ENCODE measurements around the gene KIAA0825.

DNA sequence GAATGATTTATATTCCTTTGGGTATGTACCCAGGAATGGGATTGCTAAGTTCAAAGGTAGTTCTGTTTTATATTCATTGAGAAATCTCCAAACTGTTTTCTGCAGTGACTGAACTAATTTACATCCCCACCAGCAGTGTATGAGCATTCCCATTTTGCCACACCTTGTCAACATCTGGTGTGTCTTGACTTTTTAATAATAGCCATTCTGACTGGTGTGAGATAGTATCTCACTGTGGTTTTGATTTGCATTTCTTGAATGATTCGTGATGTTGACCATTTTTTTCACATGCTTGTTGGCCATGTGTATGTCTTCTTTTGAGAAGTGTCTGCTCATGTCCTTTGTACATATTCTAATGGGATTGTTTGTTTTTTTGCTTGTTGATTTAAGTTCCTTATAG lies 421.5 kb downstream of the KIAA0825 start:
- TF ChIP-seq, protein P1, sequence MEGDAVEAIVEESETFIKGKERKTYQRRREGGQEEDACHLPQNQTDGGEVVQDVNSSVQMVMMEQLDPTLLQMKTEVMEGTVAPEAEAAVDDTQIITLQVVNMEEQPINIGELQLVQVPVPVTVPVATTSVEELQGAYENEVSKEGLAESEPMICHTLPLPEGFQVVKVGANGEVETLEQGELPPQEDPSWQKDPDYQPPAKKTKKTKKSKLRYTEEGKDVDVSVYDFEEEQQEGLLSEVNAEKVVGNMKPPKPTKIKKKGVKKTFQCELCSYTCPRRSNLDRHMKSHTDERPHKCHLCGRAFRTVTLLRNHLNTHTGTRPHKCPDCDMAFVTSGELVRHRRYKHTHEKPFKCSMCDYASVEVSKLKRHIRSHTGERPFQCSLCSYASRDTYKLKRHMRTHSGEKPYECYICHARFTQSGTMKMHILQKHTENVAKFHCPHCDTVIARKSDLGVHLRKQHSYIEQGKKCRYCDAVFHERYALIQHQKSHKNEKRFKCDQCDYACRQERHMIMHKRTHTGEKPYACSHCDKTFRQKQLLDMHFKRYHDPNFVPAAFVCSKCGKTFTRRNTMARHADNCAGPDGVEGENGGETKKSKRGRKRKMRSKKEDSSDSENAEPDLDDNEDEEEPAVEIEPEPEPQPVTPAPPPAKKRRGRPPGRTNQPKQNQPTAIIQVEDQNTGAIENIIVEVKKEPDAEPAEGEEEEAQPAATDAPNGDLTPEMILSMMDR (IDR thresholded peaks at IDR 0.05), result no peak
- TF ChIP-seq POLR2AphosphoS5 (IDR thresholded peaks at IDR 0.05), result no peak
